NCI-H146 (cell line): ENCODE data around the gene RBMY1B.
"Not testable (repeated sequence)": the region's sequence is repeated elsewhere in the genome, so short reads cannot be mapped to it uniquely, and the experiment has no call there.

ENCODE experiments used
- DNase-seq: peaks from one replicate; lab custom pipeline; 2025; lab: John Stamatoyannopoulos, UW

RBMY1B gene

GRCh38 chrY:21511038-21511437, at the start of gene RBMY1B:
RBMY1B (plus strand) TSS chrY:21511338; CDS start chrY:21513351, 2,013 bp downstream.
- DNase-seq: not testable (repeated sequence)

DNA sequence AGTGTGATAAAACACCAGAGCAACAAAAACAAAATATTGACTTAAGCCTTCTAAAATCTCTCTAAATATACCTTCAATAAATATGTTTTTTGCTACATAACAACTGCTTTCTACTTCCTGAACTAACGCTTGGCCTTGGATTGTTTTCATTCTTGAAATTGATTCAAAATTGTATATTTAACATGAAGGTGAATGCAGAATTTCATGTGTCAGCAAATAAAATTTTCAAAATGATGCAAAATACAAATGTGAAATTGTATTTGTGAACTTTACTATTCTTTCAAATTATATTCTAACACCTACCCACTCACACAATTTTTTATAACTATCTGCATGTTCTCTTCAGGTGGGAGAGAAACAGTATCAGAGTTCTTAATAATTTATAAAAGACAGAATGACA, 48.2 kb upstream of the RBMY1B start:
- DNase-seq: not testable (repeated sequence)

DNA sequence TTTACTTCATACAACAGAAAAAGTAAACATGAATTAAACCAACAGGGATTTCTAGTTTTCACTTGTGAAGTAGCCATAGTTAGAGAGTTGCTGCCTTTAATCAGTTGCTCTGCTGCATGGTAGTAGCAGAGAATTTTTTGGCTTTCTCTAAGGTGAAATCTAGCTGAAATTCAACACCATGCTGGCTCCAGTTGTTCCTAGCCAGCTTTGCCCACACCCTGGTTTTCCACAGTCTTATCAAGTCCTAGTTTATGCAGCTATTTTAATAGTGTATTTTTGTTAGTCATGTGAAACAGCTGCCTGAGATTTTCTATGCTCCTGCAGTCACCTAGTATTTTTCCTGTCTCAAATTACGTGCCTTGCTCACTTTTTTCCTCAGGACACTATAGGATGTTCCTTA, 28.2 kb upstream of the RBMY1B start:
- DNase-seq: no peak

DNA sequence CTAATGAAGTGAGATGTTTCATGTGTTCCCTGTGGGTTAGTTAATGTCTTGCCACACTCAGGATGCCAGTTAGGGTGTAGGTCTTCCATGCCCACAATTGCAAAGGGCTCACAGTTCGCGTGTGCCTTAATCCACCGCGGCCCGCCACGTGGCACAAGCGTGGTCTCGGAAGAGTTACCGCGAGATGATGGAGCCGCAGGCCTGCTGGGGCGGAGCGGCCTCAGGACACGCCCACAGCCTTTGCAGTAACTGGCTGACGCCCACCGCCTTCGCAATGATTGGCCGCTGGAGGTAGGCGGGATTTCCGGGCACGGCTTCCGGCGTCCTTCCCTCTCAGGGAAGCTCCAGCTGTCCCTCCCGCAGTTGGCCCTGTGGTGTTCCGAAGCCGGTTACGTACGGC, 23.4 kb downstream of the RBMY1B start, which contains the start of gene RBMY1A1:
Gene RBMY1A1, plus strand, starts transcription at position 301 of the 400 bp plus-strand sequence. CDS start 2,013 bp downstream, outside the sequence.
- not testable (repeated sequence) for DNase-seq

DNA sequence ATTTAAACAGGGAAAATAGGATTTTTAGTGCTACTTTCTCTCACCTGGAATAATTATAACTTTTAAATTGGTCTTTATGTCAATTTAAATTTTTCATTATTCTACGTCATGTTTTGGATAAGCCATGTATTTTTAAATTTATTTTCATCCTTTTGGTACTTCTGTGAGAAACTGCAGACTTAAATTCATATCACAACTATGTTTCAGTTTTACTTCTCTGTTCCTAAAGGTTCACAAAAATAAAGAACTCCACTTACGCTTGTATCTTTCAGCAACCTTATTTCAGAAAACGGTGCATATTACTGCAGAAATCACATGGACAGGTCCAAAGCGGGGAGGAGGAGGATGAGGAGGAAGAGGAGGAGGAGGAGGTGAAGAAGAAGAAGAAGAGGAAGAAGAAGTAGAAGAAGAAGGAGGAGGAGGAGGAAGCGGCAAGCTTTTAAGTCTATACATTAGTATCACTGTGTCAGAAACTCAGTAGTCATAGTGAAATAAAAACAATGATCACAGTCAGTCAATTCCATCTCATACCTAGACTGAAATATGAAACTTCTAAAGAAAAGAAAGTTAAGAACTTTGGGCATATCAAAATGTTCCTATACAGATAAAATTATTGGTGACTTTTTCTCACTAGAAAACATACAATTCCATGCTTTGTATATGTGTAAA, 48.3 kb downstream of the RBMY1B start:
- not testable (repeated sequence) for DNase-seq
